ENCODE measurements around the gene NUDT2. TPM values are rescaled to one million over a fixed set of nuclear protein-coding genes. Genes with fewer than 3 reads are reported as not detected.

Gene NUDT2
- polyA plus RNA-seq, 4 donors, result 24.9 to 47.3 (median 31.5) TPM

- Histone ChIP-seq H3K36me3 (ENCODE audit: control insufficient read depth in 3 of 3, insufficient read depth in 2 of 3, low read depth in 1 of 3, low read length in 3 of 3) (peaks cover 3 to 38% (median 12%) of the 10 kb centered on the region in 3 donors), H3K27ac (ENCODE audit: low read depth in 1 of 3, low read length in 2 of 3) (peak overlapping the region; percentile 86 to 95 (median 93)), H3K4me3 (ENCODE audit: low read depth in 1 of 3, low read length in 3 of 3) (peak overlapping the region in 2 of 3 donors; percentile 85 to 96), H3K4me1 (ENCODE audit: control insufficient read depth in 3 of 3, insufficient read depth in 2 of 3, low read depth in 1 of 3, low read length in 2 of 3) (peaks cover under 1 to 41% (median under 1%) of the 10 kb centered on the region in 3 donors), H3K9me3 (ENCODE audit: control insufficient read depth in 2 of 2, insufficient read depth in 1 of 2, low read depth in 1 of 2, low read length in 1 of 2) (peaks cover 0 to 19% of the 10 kb centered on the region in 2 donors), H3K27me3 (ENCODE audit: control insufficient read depth in 3 of 3, insufficient read depth in 3 of 3, low read length in 3 of 3) (peaks cover 0 to 18% (median 0%) of the 10 kb centered on the region in 3 donors)
- FAIRE-seq (no peak), DNase-seq (peak; percentile 92 to 98)
- 12 to 48% (median 38%) methylated on average over 5 of the region's 5 CpGs for WGBS, 3 donors
Measured at GRCh38 chr9:34374905-34375552, 45.7 kb downstream of the NUDT2 start.

- Histone ChIP-seq H3K9me3 (ENCODE audit: control insufficient read depth in 2 of 2, insufficient read depth in 1 of 2, low read depth in 1 of 2, low read length in 1 of 2) (peaks cover 0 to 17% of the 10 kb centered on the region in 2 donors), H3K4me3 (ENCODE audit: low read depth in 1 of 3, low read length in 3 of 3) (peak overlapping the region; percentile 58 to 96 (median 85)), H3K27me3 (ENCODE audit: control insufficient read depth in 3 of 3, insufficient read depth in 3 of 3, low read length in 3 of 3) (peaks cover 0 to 14% (median 0%) of the 10 kb centered on the region in 3 donors), H3K27ac (ENCODE audit: low read depth in 1 of 3, low read length in 2 of 3) (peak overlapping the region; percentile 86 to 95 (median 93)), H3K4me1 (ENCODE audit: control insufficient read depth in 3 of 3, insufficient read depth in 2 of 3, low read depth in 1 of 3, low read length in 2 of 3) (peaks cover 2 to 40% (median 4%) of the 10 kb centered on the region in 3 donors), H3K36me3 (ENCODE audit: control insufficient read depth in 3 of 3, insufficient read depth in 2 of 3, low read depth in 1 of 3, low read length in 3 of 3) (peaks cover 3 to 28% (median 8%) of the 10 kb centered on the region in 3 donors)
- no peak for FAIRE-seq
- peak; percentile 76 to 78 for DNase-seq
- WGBS, 3 donors, result 4 to 8% (median 6%) methylated on average over 21 to 22 of the region's 22 CpGs
Measured at GRCh38 chr9:34375901-34376595, 46.7 kb downstream of the NUDT2 start.

GRCh38 chr9:34376596-34377403 lies 47.4 kb downstream of the NUDT2 start, which contains the start of gene MYORG:
Gene MYORG, minus strand, starts transcription at chr9:34376898. Its CDS starts 3,955 bp downstream, at chr9:34372943.
- H3K9me3 ChIP-seq (ENCODE audit: control insufficient read depth in 2 of 2, insufficient read depth in 1 of 2, low read depth in 1 of 2, low read length in 1 of 2), result peaks cover 0 to 9% of the 10 kb centered on the region in 2 donors
- H3K4me1 ChIP-seq (ENCODE audit: control insufficient read depth in 3 of 3, insufficient read depth in 2 of 3, low read depth in 1 of 3, low read length in 2 of 3), result peaks cover 2 to 47% (median 4%) of the 10 kb centered on the region in 3 donors
- FAIRE-seq, result peak; percentile 23
- peak within 1 kb of the TSS; percentile 86 to 95 (median 93) for H3K27ac ChIP-seq (ENCODE audit: low read depth in 1 of 3, low read length in 2 of 3)
- 0 to 1% (median 1%) methylated on average over 49 to 54 of the region's 54 CpGs for WGBS, 3 donors
- peaks cover 0 to 21% (median 7%) of the 10 kb centered on the region in 3 donors for H3K36me3 ChIP-seq (ENCODE audit: control insufficient read depth in 3 of 3, insufficient read depth in 2 of 3, low read depth in 1 of 3, low read length in 3 of 3)
- H3K4me3 ChIP-seq (ENCODE audit: low read depth in 1 of 3, low read length in 3 of 3), result peak within 1 kb of the TSS; percentile 58 to 96 (median 85)
- H3K27me3 ChIP-seq (ENCODE audit: control insufficient read depth in 3 of 3, insufficient read depth in 3 of 3, low read length in 3 of 3), result peaks cover 0 to 15% (median 0%) of the 10 kb centered on the region in 3 donors
- peak; percentile 99 for DNase-seq

GRCh38 chr9:34377404-34377746 lies 48.0 kb downstream of the NUDT2 start:
- peak overlapping the region in 2 of 3 donors; percentile 85 to 96 for H3K4me3 ChIP-seq (ENCODE audit: low read depth in 1 of 3, low read length in 3 of 3)
- no peak for DNase-seq
- no peak for FAIRE-seq
- H3K27me3 ChIP-seq (ENCODE audit: control insufficient read depth in 3 of 3, insufficient read depth in 3 of 3, low read length in 3 of 3), result peaks cover 0 to 12% (median 0%) of the 10 kb centered on the region in 3 donors
- peak overlapping the region; percentile 35 to 86 (median 64) for H3K27ac ChIP-seq (ENCODE audit: low read depth in 1 of 3, low read length in 2 of 3)
- peaks cover 2 to 47% (median 4%) of the 10 kb centered on the region in 3 donors for H3K4me1 ChIP-seq (ENCODE audit: control insufficient read depth in 3 of 3, insufficient read depth in 2 of 3, low read depth in 1 of 3, low read length in 2 of 3)
- peaks cover 0 to 15% (median 2%) of the 10 kb centered on the region in 3 donors for H3K36me3 ChIP-seq (ENCODE audit: control insufficient read depth in 3 of 3, insufficient read depth in 2 of 3, low read depth in 1 of 3, low read length in 3 of 3)
- 1 to 5% (median 4%) methylated on average over 21 of the region's 21 CpGs for WGBS, 3 donors
- H3K9me3 ChIP-seq (ENCODE audit: control insufficient read depth in 2 of 2, insufficient read depth in 1 of 2, low read depth in 1 of 2, low read length in 1 of 2), result peaks cover 0 to 4% of the 10 kb centered on the region in 2 donors

- no peak for FAIRE-seq
- no peak overlapping the region for H3K27ac ChIP-seq (ENCODE audit: low read depth in 1 of 3, low read length in 2 of 3)
- DNase-seq, result no peak
Measured at GRCh38 chr9:34378376-34379060, 49.1 kb downstream of the NUDT2 start.

GRCh38 chr9:34379334-34380033 lies 50.1 kb downstream of the NUDT2 start:
- FAIRE-seq, result no peak
- 6 to 12% (median 8%) methylated on average over 35 of the region's 35 CpGs for WGBS, 3 donors
- Histone ChIP-seq H3K27me3 (ENCODE audit: control insufficient read depth in 3 of 3, insufficient read depth in 3 of 3, low read length in 3 of 3) (peaks cover 0 to 12% (median 0%) of the 10 kb centered on the region in 3 donors), H3K27ac (ENCODE audit: low read depth in 1 of 3, low read length in 2 of 3) (peak overlapping the region in 1 of 3 donors; percentile 61), H3K4me1 (ENCODE audit: control insufficient read depth in 3 of 3, insufficient read depth in 2 of 3, low read depth in 1 of 3, low read length in 2 of 3) (peaks cover 2 to 41% (median 4%) of the 10 kb centered on the region in 3 donors), H3K4me3 (ENCODE audit: low read depth in 1 of 3, low read length in 3 of 3) (peak overlapping the region in 2 of 3 donors; percentile 4 to 48), H3K36me3 (ENCODE audit: control insufficient read depth in 3 of 3, insufficient read depth in 2 of 3, low read depth in 1 of 3, low read length in 3 of 3) (no peaks in the 10 kb centered on the region), H3K9me3 (ENCODE audit: control insufficient read depth in 2 of 2, insufficient read depth in 1 of 2, low read depth in 1 of 2, low read length in 1 of 2) (no peaks in the 10 kb centered on the region)
- DNase-seq, result peak; percentile 93 to 94

More at GRCh38 chr9:34378376-34379060, 49.1 kb downstream of the NUDT2 start:
- Histone ChIP-seq H3K36me3 (ENCODE audit: control insufficient read depth in 3 of 3, insufficient read depth in 2 of 3, low read depth in 1 of 3, low read length in 3 of 3) (peaks cover 0 to 4% (median 0%) of the 10 kb centered on the region in 3 donors), H3K9me3 (ENCODE audit: control insufficient read depth in 2 of 2, insufficient read depth in 1 of 2, low read depth in 1 of 2, low read length in 1 of 2) (no peaks in the 10 kb centered on the region), H3K27me3 (ENCODE audit: control insufficient read depth in 3 of 3, insufficient read depth in 3 of 3, low read length in 3 of 3) (peaks cover 0 to 12% (median 0%) of the 10 kb centered on the region in 3 donors), H3K4me3 (ENCODE audit: low read depth in 1 of 3, low read length in 3 of 3) (no peak overlapping the region), H3K4me1 (ENCODE audit: control insufficient read depth in 3 of 3, insufficient read depth in 2 of 3, low read depth in 1 of 3, low read length in 2 of 3) (peaks cover 2 to 47% (median 4%) of the 10 kb centered on the region in 3 donors)
- 94 to 95% (median 95%) methylated on average over 3 of the region's 3 CpGs for WGBS, 3 donors

- Histone ChIP-seq H3K4me1 (ENCODE audit: control insufficient read depth in 3 of 3, insufficient read depth in 2 of 3, low read depth in 1 of 3, low read length in 2 of 3) (peaks cover 2 to 38% (median 4%) of the 10 kb centered on the region in 3 donors), H3K36me3 (ENCODE audit: control insufficient read depth in 3 of 3, insufficient read depth in 2 of 3, low read depth in 1 of 3, low read length in 3 of 3) (no peaks in the 10 kb centered on the region), H3K9me3 (ENCODE audit: control insufficient read depth in 2 of 2, insufficient read depth in 1 of 2, low read depth in 1 of 2, low read length in 1 of 2) (no peaks in the 10 kb centered on the region), H3K4me3 (ENCODE audit: low read depth in 1 of 3, low read length in 3 of 3) (peak overlapping the region in 2 of 3 donors; percentile 4 to 48), H3K27ac (ENCODE audit: low read depth in 1 of 3, low read length in 2 of 3) (peak overlapping the region in 2 of 3 donors; percentile 60 to 61), H3K27me3 (ENCODE audit: control insufficient read depth in 3 of 3, insufficient read depth in 3 of 3, low read length in 3 of 3) (peaks cover 0 to 12% (median 0%) of the 10 kb centered on the region in 3 donors)
- no peak for FAIRE-seq
- peak; percentile 4 to 59 for DNase-seq
- 30 to 61% (median 55%) methylated on average over 24 of the region's 24 CpGs for WGBS, 3 donors
Measured at GRCh38 chr9:34380034-34380510, 50.7 kb downstream of the NUDT2 start.
